ENCODE data around the gene MRM3. TPM values are rescaled to one million over a fixed set of nuclear protein-coding genes. Genes with fewer than 3 reads are reported as not detected.

Gene MRM3
- total RNA-seq: 30.3 and 34.0 TPM in 2 replicates

DNA sequence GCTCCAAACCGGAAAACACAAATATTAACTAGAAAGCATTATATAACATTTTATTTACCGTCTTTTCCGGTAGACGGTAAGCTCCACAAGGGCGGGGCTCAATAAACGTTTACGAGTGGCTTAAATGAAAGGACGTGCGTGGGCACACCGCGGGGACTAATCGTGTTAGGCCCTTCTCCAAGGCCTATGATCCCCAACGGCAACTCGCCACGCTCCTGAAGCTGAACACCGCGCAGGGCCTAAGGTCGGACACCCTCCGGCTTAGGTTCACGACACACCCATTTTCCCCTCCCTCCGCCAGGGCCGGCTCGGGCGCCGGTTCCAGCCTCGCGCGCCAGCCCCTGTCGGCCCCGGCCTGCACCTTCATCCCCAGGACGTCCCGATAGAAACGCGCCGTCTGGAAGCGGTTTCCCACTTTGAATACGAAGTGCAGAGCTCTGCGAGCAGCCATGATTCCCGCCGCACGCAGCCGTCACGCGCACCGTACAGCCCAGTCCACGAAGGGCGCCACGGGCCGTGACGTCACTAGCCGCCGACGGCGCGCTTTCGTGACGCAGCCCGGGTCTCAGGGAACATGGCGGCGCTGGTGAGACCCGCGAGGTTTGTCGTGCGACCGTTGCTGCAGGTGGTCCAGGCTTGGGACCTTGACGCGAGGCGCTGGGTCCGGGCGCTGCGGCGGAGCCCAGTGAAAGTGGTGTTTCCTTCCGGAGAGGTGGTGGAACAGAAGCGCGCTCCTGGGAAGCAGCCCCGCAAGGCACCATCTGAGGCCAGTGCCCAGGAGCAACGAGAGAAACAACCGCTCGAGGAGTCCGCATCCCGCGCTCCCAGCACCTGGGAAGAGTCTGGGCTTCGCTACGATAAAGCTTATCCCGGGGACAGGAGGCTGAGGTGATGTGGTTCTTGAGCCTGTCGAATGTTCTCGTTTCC, at the start of gene MRM3, which contains the start of gene GLOD4:
Gene MRM3, plus strand, starts transcription at position 549 of the 927 bp plus-strand sequence. Its CDS starts 26 bp downstream, at position 575.
Gene GLOD4, minus strand, starts transcription at position 476 of the 927 bp plus-strand sequence. Its CDS starts 25 bp downstream, at position 451.

DNA sequence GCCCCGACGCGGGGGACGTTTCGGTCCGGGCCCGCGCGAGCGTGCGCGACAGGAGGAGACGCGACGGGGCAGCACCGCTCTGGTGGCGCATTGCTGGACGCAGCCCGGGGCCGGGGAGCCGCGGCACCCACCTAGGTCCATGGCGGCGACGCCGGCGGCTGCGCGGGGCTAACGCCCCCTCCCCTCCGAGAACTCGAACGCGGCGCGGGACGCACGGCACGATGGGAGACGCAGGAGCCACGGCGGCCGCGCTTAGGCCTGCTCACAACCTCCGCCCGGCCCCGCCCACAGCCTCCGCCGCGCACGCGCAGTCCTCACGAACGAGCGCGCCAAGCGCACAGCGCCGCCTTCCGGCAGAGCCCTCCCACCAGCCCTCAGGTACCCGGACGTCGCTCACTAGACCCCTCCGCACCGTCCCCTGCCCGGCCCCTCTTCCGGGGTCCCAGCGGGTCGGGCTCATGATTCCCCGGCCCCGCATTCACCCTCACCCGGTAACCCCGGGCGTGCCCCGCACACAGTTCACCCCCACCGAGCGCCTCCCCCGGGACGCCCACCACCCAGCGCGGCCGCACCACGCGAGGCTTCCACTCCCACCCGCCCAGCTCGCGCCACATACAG, 30.0 kb upstream of the MRM3 start, which contains the start of gene GEMIN4:
Gene GEMIN4, minus strand, starts transcription at position 263 of the 618 bp plus-strand sequence. Its CDS starts 122 bp downstream, at position 141.

Other genes starting within 250 kb of the MRM3 start
- gene VPS53, start 67.5 kb upstream of the MRM3 start, total RNA-seq: 16.7 and 21.5 TPM in 2 replicates
- 13.4 and 18.4 TPM in 2 replicates for gene TLCD3A, start 49.8 kb upstream of the MRM3 start, total RNA-seq
- 15.9 and 16.1 TPM in 2 replicates for gene GEMIN4, start 30.1 kb upstream of the MRM3 start, total RNA-seq
- 54.3 and 61.0 TPM in 2 replicates for gene GLOD4, start 73 bp upstream of the MRM3 start, total RNA-seq
- gene NXN, start 197.4 kb downstream of the MRM3 start, total RNA-seq: 20.0 and 28.9 TPM in 2 replicates
- gene TIMM22, start 214.8 kb downstream of the MRM3 start, total RNA-seq: 14.2 and 17.4 TPM in 2 replicates

Measured in endothelial cell of coronary artery (primary cell).